ENCODE data around the gene MAPK10.

DNA sequence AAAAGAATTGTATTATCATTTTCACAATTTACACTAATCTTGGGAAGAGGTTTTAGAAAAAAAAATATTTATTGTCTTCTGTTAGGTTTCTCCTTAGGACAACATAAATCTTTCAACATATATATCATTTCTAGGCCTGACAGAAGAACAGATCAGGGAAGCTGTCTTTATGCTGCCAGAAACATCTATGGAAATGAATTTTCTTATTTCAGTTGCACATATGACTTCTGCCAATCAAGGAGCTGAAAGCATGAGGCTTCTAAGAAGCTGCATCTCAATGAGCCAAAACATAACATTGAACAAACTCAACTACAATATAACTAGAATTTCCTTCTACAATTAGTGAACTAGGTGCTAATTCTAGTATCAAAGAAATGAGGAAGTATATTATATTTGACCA is 258.4 kb downstream of the MAPK10 start:
- TF ChIP-seq, protein P1, sequence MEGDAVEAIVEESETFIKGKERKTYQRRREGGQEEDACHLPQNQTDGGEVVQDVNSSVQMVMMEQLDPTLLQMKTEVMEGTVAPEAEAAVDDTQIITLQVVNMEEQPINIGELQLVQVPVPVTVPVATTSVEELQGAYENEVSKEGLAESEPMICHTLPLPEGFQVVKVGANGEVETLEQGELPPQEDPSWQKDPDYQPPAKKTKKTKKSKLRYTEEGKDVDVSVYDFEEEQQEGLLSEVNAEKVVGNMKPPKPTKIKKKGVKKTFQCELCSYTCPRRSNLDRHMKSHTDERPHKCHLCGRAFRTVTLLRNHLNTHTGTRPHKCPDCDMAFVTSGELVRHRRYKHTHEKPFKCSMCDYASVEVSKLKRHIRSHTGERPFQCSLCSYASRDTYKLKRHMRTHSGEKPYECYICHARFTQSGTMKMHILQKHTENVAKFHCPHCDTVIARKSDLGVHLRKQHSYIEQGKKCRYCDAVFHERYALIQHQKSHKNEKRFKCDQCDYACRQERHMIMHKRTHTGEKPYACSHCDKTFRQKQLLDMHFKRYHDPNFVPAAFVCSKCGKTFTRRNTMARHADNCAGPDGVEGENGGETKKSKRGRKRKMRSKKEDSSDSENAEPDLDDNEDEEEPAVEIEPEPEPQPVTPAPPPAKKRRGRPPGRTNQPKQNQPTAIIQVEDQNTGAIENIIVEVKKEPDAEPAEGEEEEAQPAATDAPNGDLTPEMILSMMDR (IDR thresholded peaks at IDR 0.05): no peak
- TF ChIP-seq POLR2A (IDR thresholded peaks at IDR 0.05): no peak
